HAP-1 (cell line): ENCODE results near the gene COX19.
"Not testable (repeated sequence)": the region's sequence is repeated elsewhere in the genome, so short reads cannot be mapped to it uniquely, and the experiment has no call there.

Experiments used
- DNase-seq, 2 experiments: peaks; one replicate each; pipeline ENCODE4 v3.0.0-alpha.2; 2016 to 2020; ENCODE audit warnings: low spot score in 2 of 2
- H3K27me3 ChIP-seq: fragments of 250-450 bp; sonication (Bioruptor Pico); 2 replicates; pipeline ENCODE4 v1.5.1; 2020; ENCODE audit warnings: low read depth, mild to moderate bottlenecking, moderate library complexity
- H3K36me3 ChIP-seq: fragments of 250-450 bp; sonication (Bioruptor Pico); replicated peaks from 2 replicates; pipeline ENCODE4 v1.5.1; 2020; ENCODE audit warnings: mild to moderate bottlenecking
- H3K4me1 ChIP-seq: fragments of 250-450 bp; sonication (Bioruptor Pico); 2 replicates; pipeline ENCODE4 v1.5.1; 2020; ENCODE audit warnings: mild to moderate bottlenecking
- H3K4me3 ChIP-seq: fragments of 250-450 bp; sonication (Bioruptor Pico); 2 replicates; pipeline ENCODE4 v1.5.1; 2020; ENCODE audit warnings: mild to moderate bottlenecking, moderate library complexity
- H3K9me3 ChIP-seq: fragments of 250-450 bp; sonication (Bioruptor Pico); 2 replicates; pipeline ENCODE4 v1.5.1; 2020; ENCODE audit warnings: mild to moderate bottlenecking, moderate library complexity
- in situ Hi-C: fragments of 300-500 bp; cut with MboI; formaldehyde crosslinking; loops from 3 replicates; pipeline ENCODE4 v1.14.3; 2020; ENCODE audit warnings: low sequenced_read_pairs, inconsistent platforms, mixed read lengths

Gene COX19

GRCh38 chr7:952548-953441 is 22.6 kb downstream of the COX19 start:
- Histone ChIP-seq H3K27me3 (no peaks in the 10 kb centered on the region), H3K4me3 (peak overlapping the region; percentile 41), H3K9me3 (no peaks in the 10 kb centered on the region), H3K4me1 (no peaks in the 10 kb centered on the region), H3K36me3 (no peaks in the 10 kb centered on the region)
- no peak for DNase-seq
- in situ Hi-C loops = no loop called here

GRCh38 chr7:951881-952547 is 23.3 kb downstream of the COX19 start:
- H3K4me1 ChIP-seq = no peaks in the 10 kb centered on the region
- no peaks in the 10 kb centered on the region for H3K9me3 ChIP-seq
- in situ Hi-C loops = no loop called here

GRCh38 chr7:949021-949934 is 26.1 kb downstream of the COX19 start:
- Histone ChIP-seq H3K9me3 (no peaks in the 10 kb centered on the region), H3K27me3 (no peaks in the 10 kb centered on the region), H3K4me3 (no peak overlapping the region), H3K4me1 (no peaks in the 10 kb centered on the region), H3K36me3 (no peaks in the 10 kb centered on the region)
- in situ Hi-C loops = no loop called here
- DNase-seq = no peak

More at GRCh38 chr7:951881-952547, 23.3 kb downstream of the COX19 start:
- DNase-seq = no peak
- no peaks in the 10 kb centered on the region for H3K27me3 ChIP-seq
- no peak overlapping the region for H3K4me3 ChIP-seq
- H3K36me3 ChIP-seq = no peaks in the 10 kb centered on the region

- no peak overlapping the region for H3K4me3 ChIP-seq
- DNase-seq = no peak
- in situ Hi-C loops = no loop called here
- no peaks in the 10 kb centered on the region for H3K9me3 ChIP-seq
- H3K27me3 ChIP-seq = no peaks in the 10 kb centered on the region
- no peaks in the 10 kb centered on the region for H3K4me1 ChIP-seq
- no peaks in the 10 kb centered on the region for H3K36me3 ChIP-seq
Observed at GRCh38 chr7:947391-948210, 27.7 kb downstream of the COX19 start.

GRCh38 chr7:946256-946996 is 28.9 kb downstream of the COX19 start:
- in situ Hi-C loops = no loop called here
- Histone ChIP-seq H3K4me3 (no peak overlapping the region), H3K27me3 (no peaks in the 10 kb centered on the region), H3K4me1 (no peaks in the 10 kb centered on the region), H3K9me3 (no peaks in the 10 kb centered on the region), H3K36me3 (no peaks in the 10 kb centered on the region)
- no peak for DNase-seq

- no peak overlapping the region for H3K4me3 ChIP-seq
- H3K9me3 ChIP-seq = no peaks in the 10 kb centered on the region
- no peaks in the 10 kb centered on the region for H3K4me1 ChIP-seq
- in situ Hi-C loops = no loop called here
- no peak for DNase-seq
- H3K36me3 ChIP-seq = no peaks in the 10 kb centered on the region
- H3K27me3 ChIP-seq = no peaks in the 10 kb centered on the region
Observed at GRCh38 chr7:945556-946255, 29.6 kb downstream of the COX19 start.

GRCh38 chr7:945147-945555 is 30.2 kb downstream of the COX19 start:
- Histone ChIP-seq H3K27me3 (no peaks in the 10 kb centered on the region), H3K4me3 (no peak overlapping the region), H3K4me1 (no peaks in the 10 kb centered on the region), H3K36me3 (no peaks in the 10 kb centered on the region), H3K9me3 (no peaks in the 10 kb centered on the region)
- DNase-seq = no peak
- in situ Hi-C loops = no loop called here

- no peak overlapping the region for H3K4me3 ChIP-seq
- no peak for DNase-seq
- H3K9me3 ChIP-seq = no peaks in the 10 kb centered on the region
- in situ Hi-C loops = no loop called here
- no peaks in the 10 kb centered on the region for H3K27me3 ChIP-seq
- no peaks in the 10 kb centered on the region for H3K36me3 ChIP-seq
- H3K4me1 ChIP-seq = no peaks in the 10 kb centered on the region
Observed at GRCh38 chr7:944744-945143, 30.6 kb downstream of the COX19 start.

GRCh38 chr7:943793-944192 is 31.6 kb downstream of the COX19 start:
- in situ Hi-C loops, H3K9me3 ChIP-seq, H3K4me1 ChIP-seq, DNase-seq, H3K4me3 ChIP-seq, H3K36me3 ChIP-seq, H3K27me3 ChIP-seq: not testable (repeated sequence)

- no peaks in the 10 kb centered on the region for H3K9me3 ChIP-seq
- H3K4me1 ChIP-seq = no peaks in the 10 kb centered on the region
- in situ Hi-C loops = no loop called here
- DNase-seq = no peak
- no peaks in the 10 kb centered on the region for H3K36me3 ChIP-seq
- H3K4me3 ChIP-seq = no peak overlapping the region
- H3K27me3 ChIP-seq = no peaks in the 10 kb centered on the region
Observed at GRCh38 chr7:940599-941408, 34.5 kb downstream of the COX19 start.

- H3K36me3 ChIP-seq = no peaks in the 10 kb centered on the region
- no peak for DNase-seq
- H3K4me1 ChIP-seq = no peaks in the 10 kb centered on the region
- H3K9me3 ChIP-seq = no peaks in the 10 kb centered on the region
- no peak overlapping the region for H3K4me3 ChIP-seq
- in situ Hi-C loops = no loop called here
- no peaks in the 10 kb centered on the region for H3K27me3 ChIP-seq
Observed at GRCh38 chr7:939843-940242, 35.5 kb downstream of the COX19 start.
